Measurements from ENCODE around the gene SCYGR5.

The SCYGR5 gene

GRCh38 chr2:227674485-227674884, 7.9 kb downstream of the SCYGR5 start:
- no peak for DNase-seq

DNA sequence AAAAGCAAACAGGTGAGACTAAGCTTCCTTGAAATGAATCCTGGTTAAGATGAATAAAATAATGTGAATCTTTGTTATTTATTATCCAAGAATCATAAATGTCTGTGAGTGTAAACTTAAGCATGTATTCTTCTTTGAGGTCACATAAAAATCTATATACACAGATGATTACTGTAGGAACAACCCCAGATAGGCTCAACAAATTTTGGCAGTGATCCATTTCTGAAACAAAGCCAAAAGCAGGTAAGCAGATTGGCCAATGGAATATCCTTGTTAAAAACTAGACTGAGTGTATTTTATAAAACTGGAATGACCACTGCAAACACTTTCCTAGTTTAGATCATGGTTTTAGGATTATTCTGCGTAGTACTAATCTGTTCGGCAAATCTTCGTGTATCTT, 11.3 kb downstream of the SCYGR5 start:
- DNase-seq, result no peak

DNA sequence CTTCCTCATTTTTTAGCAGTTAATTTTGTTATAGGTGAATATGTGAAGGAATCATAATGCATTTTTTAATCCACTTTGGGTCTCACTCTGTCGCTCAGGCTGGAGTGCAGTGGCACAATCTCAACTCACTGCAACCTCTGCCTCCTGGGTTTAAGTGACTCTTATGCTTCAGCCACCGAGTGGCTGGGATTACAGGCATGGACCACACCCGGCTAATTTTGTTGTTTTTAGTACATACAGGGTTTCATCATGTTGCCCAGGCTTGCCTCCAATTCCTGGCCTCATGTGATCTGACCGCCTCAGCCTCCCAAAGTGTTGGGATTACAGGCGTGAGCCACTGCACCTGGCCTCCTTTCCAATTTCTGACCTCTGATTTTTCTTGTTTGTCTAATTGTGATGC, 17.7 kb downstream of the SCYGR5 start:
- no peak for DNase-seq

DNA sequence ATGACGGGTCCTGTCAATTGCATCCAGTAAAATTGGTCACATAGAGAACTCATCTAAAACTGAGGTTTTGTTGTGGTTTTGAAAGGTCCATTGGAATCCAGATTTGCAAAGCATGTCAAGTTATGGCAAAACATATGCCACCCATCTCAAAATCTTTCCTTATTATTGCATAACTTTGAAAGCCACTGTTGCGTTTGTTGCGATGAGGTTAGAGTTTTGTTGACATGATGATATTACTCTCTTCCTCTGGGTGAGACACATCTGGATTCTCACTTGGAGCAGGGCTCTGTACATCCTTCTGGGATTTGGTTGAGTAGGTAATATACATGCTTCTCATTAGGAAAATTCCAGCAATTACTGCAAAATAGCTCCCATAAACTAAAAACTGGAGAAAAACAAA, 20.6 kb downstream of the SCYGR5 start:
- DNase-seq, result no peak

- no peak for DNase-seq
These were observed 30.5 kb downstream of the SCYGR5 start for GRCh38 chr2:227696990-227697679.

DNA sequence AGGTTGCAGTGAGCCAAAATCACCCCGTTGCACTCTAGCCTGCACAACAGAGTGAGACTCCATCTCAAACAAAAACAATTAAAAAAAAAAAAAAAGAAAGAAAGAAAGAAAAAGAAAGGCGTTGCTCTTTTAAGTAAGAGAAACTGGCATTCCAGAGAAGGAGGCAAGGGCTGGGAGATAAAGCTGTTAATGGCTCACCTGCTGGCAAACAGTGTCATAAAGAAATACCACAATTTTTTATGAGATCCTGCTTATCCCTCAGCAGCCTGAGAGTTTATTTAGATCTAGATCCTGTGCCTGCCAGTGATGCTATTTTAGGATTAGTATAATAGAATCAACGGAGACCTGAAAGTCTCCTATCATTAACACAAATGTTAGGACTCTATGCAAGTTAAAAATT, 35.0 kb downstream of the SCYGR5 start:
- DNase-seq, result no peak

GRCh38 chr2:227703280-227703732, 36.7 kb downstream of the SCYGR5 start:
- no peak for DNase-seq

GRCh38 chr2:227703961-227704360, 37.4 kb downstream of the SCYGR5 start:
- no peak for DNase-seq

GRCh38 chr2:227706859-227707258, 40.3 kb downstream of the SCYGR5 start:
- DNase-seq, result no peak

DNA sequence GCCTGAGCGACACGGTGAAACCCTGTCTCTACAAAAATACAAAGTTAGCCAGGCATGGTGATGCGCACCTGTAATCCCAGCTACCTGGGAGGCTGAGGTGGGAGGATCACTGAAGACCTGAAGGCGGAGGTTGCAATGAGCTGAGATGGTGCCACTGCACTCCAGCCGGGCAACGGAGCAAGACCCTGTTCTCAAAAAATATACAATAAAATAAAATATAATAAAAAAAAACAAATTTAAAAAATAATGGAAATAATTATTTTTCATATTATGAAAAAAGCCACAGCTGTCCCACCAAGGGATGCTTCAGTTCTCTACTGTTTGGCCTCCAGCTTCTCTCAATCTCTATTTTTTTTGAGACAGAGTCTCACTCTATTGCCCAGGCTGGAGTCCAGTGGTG, 40.8 kb downstream of the SCYGR5 start:
- DNase-seq, result no peak

DNA sequence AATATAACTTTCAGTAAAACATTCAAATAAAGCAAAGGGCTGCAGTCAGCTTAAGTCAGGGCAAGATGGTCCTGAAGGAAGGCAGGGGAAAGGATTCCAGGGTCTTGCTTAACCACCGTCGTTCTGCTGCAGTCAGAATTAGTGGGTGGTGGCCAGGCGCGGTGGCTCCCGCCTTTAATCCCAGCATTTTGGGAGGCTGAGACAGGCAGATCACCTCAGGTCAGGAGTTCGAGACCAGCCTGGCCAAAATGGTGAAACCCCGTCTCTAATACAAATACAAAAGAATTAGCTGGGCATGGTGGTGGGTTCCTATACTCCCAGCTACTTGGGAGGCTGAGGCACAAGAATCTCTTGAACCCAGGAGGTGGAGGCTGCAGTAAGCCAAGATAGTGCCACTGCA, 44.4 kb downstream of the SCYGR5 start:
- DNase-seq, result no peak

GRCh38 chr2:227713291-227713690, 46.7 kb downstream of the SCYGR5 start:
- DNase-seq, result no peak

DNA sequence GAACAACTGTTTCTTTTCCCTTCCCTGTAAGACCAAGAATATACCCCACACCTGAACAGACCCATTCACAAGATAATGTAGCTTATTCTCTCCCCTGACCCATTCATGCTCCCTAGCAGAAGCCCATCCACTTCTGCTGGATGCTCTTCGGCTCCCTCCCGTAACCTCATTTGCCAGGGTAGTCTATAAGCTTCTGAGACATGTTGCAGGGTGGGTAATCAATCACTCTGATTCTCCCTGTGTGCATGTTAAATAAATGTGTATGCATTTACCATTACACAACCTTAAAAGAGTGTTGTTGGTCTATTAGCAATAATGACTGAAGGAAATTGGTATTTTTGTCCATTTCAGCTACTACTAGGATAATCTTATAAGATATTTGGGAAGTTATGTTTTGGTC, 49.9 kb downstream of the SCYGR5 start:
- no peak for DNase-seq

Data from NCI-H1048 (cell line).